Effector memory CD8-positive, alpha-beta T cell (primary cell): ENCODE results near the gene TNFRSF21.
"Not testable (repeated sequence)": the region's sequence is repeated elsewhere in the genome, so short reads cannot be mapped to it uniquely, and the experiment has no call there.

Experiments
- ATAC-seq: fragments of 150-1000 bp; cut with Tn5 transposase; replicated peaks from 2 replicates; pipeline ENCODE4 v1.10.0; 2021; ENCODE audit warnings: mild to moderate bottlenecking, moderate library complexity
- DNase-seq, 3 experiments: peaks; one replicate each; pipeline ENCODE4 v3.0.0; 2021
- H3K27ac Mint-ChIP-seq, 2 donors: one replicate each; pipeline ENCODE4 v1.8.0; 2022; ENCODE audit warnings: mild to moderate bottlenecking in 2 of 2, mixed read lengths in 2 of 2, moderate library complexity in 2 of 2
- H3K27me3 Mint-ChIP-seq, 2 donors: one replicate each; pipeline ENCODE4 v1.8.0; 2022; ENCODE audit warnings: mixed read lengths in 2 of 2
- H3K36me3 Mint-ChIP-seq: one replicate; pipeline ENCODE4 v1.8.0; 2022; ENCODE audit warnings: mild to moderate bottlenecking, moderate library complexity, mixed read lengths; ENCODE audit not compliant: insufficient read depth
- H3K4me1 Mint-ChIP-seq, 2 donors: one replicate each; pipeline ENCODE4 v1.8.0; 2022; ENCODE audit warnings: low read depth in 2 of 2, mixed read lengths in 2 of 2
- H3K4me3 Mint-ChIP-seq, 2 donors: one replicate each; pipeline ENCODE4 v1.8.0; 2022; ENCODE audit warnings: mild to moderate bottlenecking in 2 of 2, mixed read lengths in 2 of 2, moderate library complexity in 2 of 2
- H3K9me3 Mint-ChIP-seq, 2 donors: one replicate each; pipeline ENCODE4 v1.8.0; 2022; ENCODE audit warnings: mixed read lengths in 2 of 2

Gene TNFRSF21

GRCh38 chr6:47292944-47293343 is 16.8 kb downstream of the TNFRSF21 start:
- H3K9me3 Mint-ChIP-seq: peaks cover 2 to 10% of the 10 kb centered on the region in 2 donors
- no peak overlapping the region for H3K27ac Mint-ChIP-seq
- no peak overlapping the region for H3K4me3 Mint-ChIP-seq
- no peaks in the 10 kb centered on the region for H3K36me3 Mint-ChIP-seq
- peaks cover 12 to 30% of the 10 kb centered on the region in 2 donors for H3K27me3 Mint-ChIP-seq
- DNase-seq (no peak), ATAC-seq (no peak)
- H3K4me1 Mint-ChIP-seq: no peaks in the 10 kb centered on the region

- H3K9me3 Mint-ChIP-seq: peaks cover 2 to 10% of the 10 kb centered on the region in 2 donors
- H3K4me1 Mint-ChIP-seq: no peaks in the 10 kb centered on the region
- DNase-seq (no peak), ATAC-seq (no peak)
- H3K4me3 Mint-ChIP-seq: no peak overlapping the region
- H3K36me3 Mint-ChIP-seq: no peaks in the 10 kb centered on the region
- H3K27me3 Mint-ChIP-seq: peaks cover 8 to 30% of the 10 kb centered on the region in 2 donors
- H3K27ac Mint-ChIP-seq: no peak overlapping the region
Measured at GRCh38 chr6:47292027-47292426, 17.7 kb downstream of the TNFRSF21 start.

- Mint-ChIP-seq H3K9me3 (peaks cover 2 to 10% of the 10 kb centered on the region in 2 donors), H3K27me3 (peaks cover 6 to 34% of the 10 kb centered on the region in 2 donors), H3K4me1 (no peaks in the 10 kb centered on the region), H3K36me3 (no peaks in the 10 kb centered on the region), H3K4me3 (no peak overlapping the region), H3K27ac (no peak overlapping the region)
- ATAC-seq: no peak
- DNase-seq: no peak
Measured at GRCh38 chr6:47290124-47290834, 19.4 kb downstream of the TNFRSF21 start.

GRCh38 chr6:47288267-47289090 is 21.2 kb downstream of the TNFRSF21 start:
- H3K4me1 Mint-ChIP-seq: no peaks in the 10 kb centered on the region
- DNase-seq (no peak), ATAC-seq (no peak)
- peaks cover 0 to 27% of the 10 kb centered on the region in 2 donors for H3K27me3 Mint-ChIP-seq
- no peak overlapping the region for H3K27ac Mint-ChIP-seq
- H3K4me3 Mint-ChIP-seq: no peak overlapping the region
- H3K36me3 Mint-ChIP-seq: no peaks in the 10 kb centered on the region
- peaks cover 2 to 10% of the 10 kb centered on the region in 2 donors for H3K9me3 Mint-ChIP-seq

GRCh38 chr6:47286301-47286700 is 23.4 kb downstream of the TNFRSF21 start:
- DNase-seq (no peak), ATAC-seq (no peak)
- peaks cover 2 to 10% of the 10 kb centered on the region in 2 donors for H3K9me3 Mint-ChIP-seq
- H3K4me3 Mint-ChIP-seq: no peak overlapping the region
- peaks cover 0 to 27% of the 10 kb centered on the region in 2 donors for H3K27me3 Mint-ChIP-seq
- no peaks in the 10 kb centered on the region for H3K36me3 Mint-ChIP-seq
- no peak overlapping the region for H3K27ac Mint-ChIP-seq
- H3K4me1 Mint-ChIP-seq: no peaks in the 10 kb centered on the region

- no peaks in the 10 kb centered on the region for H3K9me3 Mint-ChIP-seq
- ATAC-seq (no peak), DNase-seq (no peak)
- peaks cover 0 to 12% of the 10 kb centered on the region in 2 donors for H3K27me3 Mint-ChIP-seq
- H3K4me1 Mint-ChIP-seq: no peaks in the 10 kb centered on the region
- H3K27ac Mint-ChIP-seq: no peak overlapping the region
- no peak overlapping the region for H3K4me3 Mint-ChIP-seq
- no peaks in the 10 kb centered on the region for H3K36me3 Mint-ChIP-seq
Measured at GRCh38 chr6:47283993-47284392, 25.7 kb downstream of the TNFRSF21 start.

- H3K27me3 Mint-ChIP-seq: no peaks in the 10 kb centered on the region
- no peaks in the 10 kb centered on the region for H3K4me1 Mint-ChIP-seq
- no peak overlapping the region for H3K4me3 Mint-ChIP-seq
- H3K9me3 Mint-ChIP-seq: no peaks in the 10 kb centered on the region
- H3K27ac Mint-ChIP-seq: no peak overlapping the region
- no peaks in the 10 kb centered on the region for H3K36me3 Mint-ChIP-seq
- no peak for ATAC-seq
- no peak for DNase-seq
Measured at GRCh38 chr6:47278545-47278944, 31.2 kb downstream of the TNFRSF21 start.

GRCh38 chr6:47277702-47278101 is 32.0 kb downstream of the TNFRSF21 start:
- no peak overlapping the region for H3K4me3 Mint-ChIP-seq
- DNase-seq (no peak), ATAC-seq (no peak)
- no peaks in the 10 kb centered on the region for H3K9me3 Mint-ChIP-seq
- no peak overlapping the region for H3K27ac Mint-ChIP-seq
- no peaks in the 10 kb centered on the region for H3K36me3 Mint-ChIP-seq
- no peaks in the 10 kb centered on the region for H3K4me1 Mint-ChIP-seq
- peaks cover 0 to 2% of the 10 kb centered on the region in 2 donors for H3K27me3 Mint-ChIP-seq

GRCh38 chr6:47276377-47276776 is 33.3 kb downstream of the TNFRSF21 start:
- DNase-seq (no peak), ATAC-seq (no peak)
- Mint-ChIP-seq H3K4me3 (no peak overlapping the region), H3K27ac (no peak overlapping the region), H3K36me3 (no peaks in the 10 kb centered on the region), H3K9me3 (no peaks in the 10 kb centered on the region), H3K27me3 (peaks cover 9 to 10% of the 10 kb centered on the region in 2 donors), H3K4me1 (no peaks in the 10 kb centered on the region)

- Mint-ChIP-seq H3K36me3 (no peaks in the 10 kb centered on the region), H3K9me3 (no peaks in the 10 kb centered on the region), H3K27me3 (peaks cover 12% of the 10 kb centered on the region in 2 donors), H3K4me1 (no peaks in the 10 kb centered on the region), H3K27ac (no peak overlapping the region), H3K4me3 (no peak overlapping the region)
- ATAC-seq: no peak
- no peak for DNase-seq
Measured at GRCh38 chr6:47275640-47276039, 34.1 kb downstream of the TNFRSF21 start.

GRCh38 chr6:47275132-47275531 is 34.6 kb downstream of the TNFRSF21 start:
- not testable (repeated sequence) for DNase-seq, H3K9me3 Mint-ChIP-seq, H3K36me3 Mint-ChIP-seq, H3K4me1 Mint-ChIP-seq, H3K27ac Mint-ChIP-seq, ATAC-seq, H3K4me3 Mint-ChIP-seq
- peaks cover 14 to 17% of the 10 kb centered on the region in 2 donors for H3K27me3 Mint-ChIP-seq

- H3K27me3 Mint-ChIP-seq: peaks cover 28 to 33% of the 10 kb centered on the region in 2 donors
- no peaks in the 10 kb centered on the region for H3K9me3 Mint-ChIP-seq
- H3K4me1 Mint-ChIP-seq: no peaks in the 10 kb centered on the region
- ATAC-seq: no peak
- no peak overlapping the region for H3K27ac Mint-ChIP-seq
- no peaks in the 10 kb centered on the region for H3K36me3 Mint-ChIP-seq
- H3K4me3 Mint-ChIP-seq: no peak overlapping the region
- no peak for DNase-seq
Measured at GRCh38 chr6:47268572-47269187, 41.0 kb downstream of the TNFRSF21 start.

- no peak for DNase-seq
- no peak for ATAC-seq
- no peaks in the 10 kb centered on the region for H3K9me3 Mint-ChIP-seq
- peaks cover 25 to 35% of the 10 kb centered on the region in 2 donors for H3K27me3 Mint-ChIP-seq
- H3K4me3 Mint-ChIP-seq: no peak overlapping the region
- no peaks in the 10 kb centered on the region for H3K4me1 Mint-ChIP-seq
- H3K27ac Mint-ChIP-seq: no peak overlapping the region
- no peaks in the 10 kb centered on the region for H3K36me3 Mint-ChIP-seq
Measured at GRCh38 chr6:47267301-47267700, 42.4 kb downstream of the TNFRSF21 start.
